HG03139 (cell line): Measurements from ENCODE around the gene PIEZO2.
"Not testable (repeated sequence)": the region's sequence is repeated elsewhere in the genome, so short reads cannot be mapped to it uniquely, and the experiment has no call there.

ENCODE experiments used
- ATAC-seq: cut with Tn5 transposase; IDR thresholded peaks from one replicate; pipeline ENCODE4 v1.9.1; 2021; ENCODE audit not compliant: unreplicated experiment

The PIEZO2 gene

DNA sequence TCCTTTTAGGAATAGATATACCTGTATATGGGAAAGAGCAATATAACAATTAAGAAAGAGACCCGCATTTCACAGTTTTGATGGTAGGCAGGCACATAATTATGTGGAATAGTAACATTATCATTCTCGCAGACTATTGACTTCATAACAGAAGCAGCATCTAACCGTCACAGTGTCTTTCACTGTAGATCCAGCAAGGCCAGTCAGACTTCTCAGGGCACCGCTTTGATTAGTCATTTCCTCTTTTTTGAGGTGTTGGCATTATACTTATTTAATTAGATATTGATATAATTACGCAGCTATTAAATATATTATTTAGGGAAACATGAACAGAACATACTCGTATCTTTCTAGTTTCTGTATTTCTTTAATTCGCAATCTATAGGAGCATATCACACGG, 447.2 kb downstream of the PIEZO2 start:
- ATAC-seq, result no peak

DNA sequence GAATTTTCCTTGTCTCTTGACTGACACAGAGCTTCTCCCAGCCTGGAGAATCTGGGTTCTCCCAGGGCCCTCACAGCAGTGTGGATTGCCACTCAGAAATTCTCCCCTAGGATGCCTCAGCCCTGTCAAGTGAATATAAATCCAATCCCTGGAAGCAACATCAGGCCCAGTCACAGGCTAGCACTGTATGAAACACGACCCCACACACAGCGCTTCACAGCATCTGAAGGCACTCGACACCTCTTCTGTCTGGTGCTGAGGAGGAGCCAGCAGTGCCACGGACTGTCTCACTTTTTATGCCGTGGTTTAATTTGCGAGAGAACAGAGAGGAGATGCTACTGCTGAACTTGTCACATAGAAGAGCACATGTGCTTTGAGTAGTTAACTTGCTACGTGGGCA, 459.0 kb downstream of the PIEZO2 start:
- no peak for ATAC-seq

DNA sequence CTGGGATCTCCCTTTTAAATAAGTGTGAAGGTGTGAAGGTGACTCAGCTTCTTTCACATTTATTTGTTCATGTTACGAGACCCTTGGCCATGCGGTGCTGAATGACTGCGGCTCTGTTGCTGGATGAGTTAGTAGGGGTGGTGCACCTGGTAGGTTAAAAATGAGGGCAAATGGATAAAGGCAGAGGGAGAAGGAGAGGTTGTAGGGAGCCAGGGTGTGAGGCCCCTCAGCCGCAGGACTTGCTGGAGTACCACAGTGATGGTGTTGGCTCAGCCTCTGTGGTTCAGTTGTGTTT, 459.4 kb downstream of the PIEZO2 start:
- ATAC-seq, result no peak

DNA sequence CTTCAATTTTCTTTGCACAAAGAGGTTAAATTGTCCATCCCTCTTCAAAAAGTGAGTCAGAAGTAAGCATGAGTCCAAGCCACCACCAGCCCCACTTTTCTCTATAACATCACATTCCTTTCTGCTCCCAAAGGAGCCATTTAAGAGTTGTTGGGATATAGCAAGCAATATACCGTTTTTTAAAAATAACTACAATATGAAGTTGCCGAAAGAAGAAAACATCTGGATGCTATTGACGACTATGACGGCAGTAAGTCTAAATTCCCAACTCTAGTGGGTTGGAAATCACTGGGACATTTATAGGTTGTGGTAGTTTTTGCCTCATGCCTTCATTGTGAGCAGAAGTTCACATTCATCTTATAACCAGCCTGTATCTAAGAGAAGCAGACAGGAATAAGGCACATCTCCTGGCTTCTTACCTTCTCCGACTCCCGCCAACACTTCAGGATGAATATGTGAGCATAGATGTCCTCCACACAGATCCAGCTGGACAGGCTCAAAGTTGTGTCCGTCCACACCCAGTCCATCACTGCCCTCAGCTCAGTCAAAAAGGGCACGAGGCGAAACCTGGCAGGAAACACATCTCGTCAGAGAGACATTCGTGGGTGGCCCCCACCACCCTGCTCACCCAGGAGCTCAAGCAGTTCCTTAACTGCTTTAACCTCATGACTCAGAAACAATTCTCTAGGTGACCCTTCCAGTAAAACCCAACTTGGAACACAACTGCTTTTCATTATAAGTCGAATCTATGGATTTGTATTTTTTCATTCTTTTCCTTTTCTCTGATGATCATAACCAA, 459.9 kb downstream of the PIEZO2 start:
- no peak for ATAC-seq

DNA sequence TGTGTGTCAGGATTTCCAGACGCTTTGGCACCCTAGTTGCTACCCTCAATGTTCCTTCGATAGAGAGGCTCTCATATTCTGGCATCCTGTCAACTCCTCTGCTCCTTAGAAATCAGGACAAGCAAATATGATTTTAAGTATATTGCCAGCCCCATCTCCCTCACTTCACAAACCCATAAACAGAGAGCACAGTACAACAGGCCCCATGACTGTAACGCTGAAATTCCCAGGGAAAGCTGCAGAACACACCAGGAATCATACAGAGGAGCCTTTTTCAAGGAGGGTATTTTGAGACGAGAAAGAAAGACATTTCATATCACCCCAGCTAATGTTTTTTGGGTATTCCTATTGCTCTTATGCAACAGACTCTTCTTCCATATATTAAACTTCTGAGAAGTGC, 460.6 kb downstream of the PIEZO2 start:
- ATAC-seq, result no peak

DNA sequence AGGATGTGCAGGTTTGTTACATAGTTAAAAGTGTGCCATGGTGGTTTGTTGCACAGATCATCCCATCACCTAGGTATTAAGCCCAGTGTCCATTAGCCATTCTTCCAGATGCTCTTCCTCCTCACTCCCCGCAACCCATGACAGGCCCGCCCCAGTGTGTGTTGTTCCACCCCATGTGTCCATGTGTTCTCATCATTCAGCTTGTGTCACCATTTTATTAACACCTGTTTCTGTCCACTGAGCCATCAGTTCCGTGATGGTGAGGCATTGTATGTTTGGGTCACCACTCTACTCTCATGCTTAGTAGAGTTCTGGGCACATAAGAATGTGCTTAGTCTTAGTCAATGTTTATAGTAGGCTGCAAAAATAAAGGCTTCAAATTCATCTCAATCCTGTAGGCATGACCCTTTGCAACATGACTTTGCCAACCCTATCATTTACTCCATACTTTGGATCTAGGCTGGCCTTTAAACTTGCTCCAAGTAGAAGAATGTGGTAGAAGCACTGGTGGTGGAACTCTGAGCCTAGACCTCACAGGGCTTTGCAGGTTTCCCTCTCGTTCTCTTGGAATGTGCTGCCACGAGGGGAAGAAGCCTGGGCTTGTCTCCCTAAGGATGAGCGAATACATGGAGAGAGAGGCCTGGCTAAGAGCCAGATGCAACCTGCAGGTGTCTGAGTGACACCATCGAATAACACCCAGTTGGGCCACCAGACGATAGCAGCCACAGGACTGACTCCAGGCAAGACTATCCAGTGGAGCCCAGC, 462.0 kb downstream of the PIEZO2 start:
- no peak for ATAC-seq

DNA sequence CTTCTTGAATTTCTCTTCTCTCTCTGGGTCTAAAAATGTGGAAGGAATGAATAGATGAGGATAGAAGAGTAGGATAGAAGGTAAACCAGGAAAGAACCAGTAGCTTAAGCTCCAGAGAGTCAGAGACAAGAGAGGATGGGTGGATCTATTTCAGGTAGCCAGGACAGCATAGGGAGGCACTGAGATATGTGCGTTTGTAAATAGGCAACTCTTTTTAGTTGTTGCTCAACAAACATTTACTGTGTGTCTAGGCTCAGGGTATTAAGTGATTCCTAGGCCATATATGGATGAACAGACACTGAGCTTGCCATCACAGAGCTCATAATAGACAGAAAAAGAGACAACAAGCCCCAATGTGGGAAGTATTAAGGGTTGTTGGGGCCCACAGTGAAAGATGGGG, 463.1 kb downstream of the PIEZO2 start:
- ATAC-seq, result no peak

DNA sequence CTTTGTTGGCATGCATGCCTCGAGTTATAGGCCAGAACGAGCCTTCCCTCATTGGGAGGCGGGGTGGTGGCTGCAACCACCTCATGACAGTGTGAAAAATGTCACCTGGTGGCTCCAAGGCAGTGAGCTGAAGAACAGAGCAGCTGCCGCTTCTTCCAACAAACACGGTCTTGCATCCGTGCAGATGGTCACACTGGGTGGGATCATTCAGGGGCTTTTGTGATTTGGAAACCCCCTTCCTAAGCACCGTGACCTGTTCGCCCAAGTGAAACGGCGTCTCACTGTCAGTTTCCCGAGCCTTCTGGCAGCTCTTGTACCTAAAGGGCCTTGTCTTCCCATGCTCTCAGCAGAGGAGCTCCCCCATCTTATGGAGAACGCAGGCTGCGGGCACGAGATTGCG, 463.9 kb downstream of the PIEZO2 start:
- ATAC-seq, result no peak

DNA sequence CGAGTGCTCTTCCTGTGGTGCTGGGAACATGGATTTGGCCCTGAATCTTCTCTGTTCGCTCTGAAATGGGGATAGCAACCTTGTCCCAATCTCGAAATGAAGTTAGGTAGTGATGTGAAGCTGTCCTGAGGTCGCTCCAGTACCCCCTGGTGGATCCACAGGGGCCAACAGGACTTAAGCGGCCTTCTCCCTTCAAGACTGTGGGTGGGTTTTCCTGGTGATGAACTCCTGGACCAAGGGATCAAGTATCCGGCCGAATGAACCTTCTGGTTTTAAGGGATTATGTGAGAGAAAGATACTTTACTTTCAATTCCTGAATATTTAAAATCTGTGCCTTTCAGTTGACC, 467.0 kb downstream of the PIEZO2 start:
- ATAC-seq, result no peak

DNA sequence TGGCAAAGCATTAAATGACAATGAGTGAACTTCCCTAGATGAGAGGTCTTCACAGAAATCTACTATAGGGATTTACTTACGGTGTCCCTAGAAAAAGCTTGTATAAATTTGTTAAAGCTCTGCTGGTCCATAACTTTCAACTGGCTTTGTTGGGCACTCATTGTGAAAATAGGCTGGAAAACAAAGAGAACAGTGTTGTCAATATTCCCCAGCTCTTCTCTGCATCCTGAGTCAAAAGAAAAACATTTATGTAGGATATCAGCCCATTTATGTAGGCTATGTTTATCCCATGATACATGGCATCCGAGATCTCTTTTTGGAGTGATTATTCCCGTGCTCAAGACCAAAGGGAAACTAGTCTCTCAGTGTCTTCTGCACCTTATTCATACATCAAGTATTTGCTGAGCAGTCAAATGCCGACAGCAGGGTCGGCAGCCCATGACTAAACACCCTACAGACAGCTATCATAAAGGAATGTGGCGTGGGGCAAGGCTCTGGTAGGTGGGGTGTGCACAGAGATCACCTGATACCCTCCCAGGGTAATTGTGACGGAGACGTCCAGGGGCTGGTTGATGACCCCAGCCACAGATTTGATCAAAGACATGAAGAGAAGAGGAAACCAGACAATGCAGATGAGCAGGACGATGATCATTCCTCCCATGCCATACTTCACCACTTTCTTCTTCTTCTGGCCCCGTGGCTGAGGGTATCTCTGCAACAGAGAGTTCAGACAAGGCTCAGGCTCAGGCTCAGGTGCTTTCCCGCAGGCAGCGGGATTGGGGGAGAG, 467.6 kb downstream of the PIEZO2 start:
- no peak for ATAC-seq

DNA sequence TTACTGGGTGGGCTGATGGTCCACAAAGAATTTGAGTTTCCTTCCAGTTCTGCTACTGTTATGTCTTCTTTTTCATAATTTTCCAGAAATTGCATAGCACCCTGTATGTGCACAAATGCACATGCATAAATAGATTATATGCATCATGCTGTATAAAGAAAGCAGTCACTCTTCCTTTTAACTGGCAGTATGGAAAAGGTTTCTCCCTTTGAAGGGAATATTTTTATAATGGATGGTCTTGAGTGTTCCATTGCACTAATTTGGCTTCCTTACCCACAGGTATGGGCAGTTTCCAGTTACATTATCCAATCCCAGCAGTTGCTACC, 469.1 kb downstream of the PIEZO2 start:
- no peak for ATAC-seq

DNA sequence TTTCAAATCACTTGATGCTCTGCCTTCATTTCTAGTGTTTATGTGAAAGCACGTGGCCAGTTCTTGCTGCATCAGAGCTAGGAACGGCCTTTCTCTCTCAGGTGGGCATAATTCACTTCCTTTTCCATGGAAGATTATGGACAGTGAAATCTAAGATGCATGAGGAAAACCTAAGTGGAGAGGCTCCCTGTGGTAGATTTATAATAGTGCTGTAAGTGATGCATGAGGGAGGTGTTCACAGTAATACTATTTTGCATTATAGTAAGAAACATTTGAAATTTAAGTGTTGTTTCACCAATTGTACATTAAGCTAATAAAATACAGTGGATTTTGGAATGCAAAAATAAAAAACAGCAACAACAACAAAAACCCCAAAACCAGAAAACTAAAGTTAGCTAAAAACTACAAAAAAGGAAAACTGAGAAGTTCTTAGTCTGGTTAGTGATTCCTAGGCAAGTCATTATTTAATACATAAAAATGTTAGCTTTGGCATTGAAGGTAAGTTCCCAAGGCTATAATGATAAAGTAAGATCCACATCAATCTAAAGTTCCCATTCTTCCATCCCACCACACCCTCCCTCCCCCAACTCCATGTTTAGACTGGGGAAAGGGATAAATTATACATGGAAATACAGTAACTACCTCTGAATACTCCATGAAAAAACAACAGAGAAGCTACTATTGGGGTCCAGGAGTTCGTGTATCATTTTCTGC, 469.7 kb downstream of the PIEZO2 start:
- no peak for ATAC-seq

DNA sequence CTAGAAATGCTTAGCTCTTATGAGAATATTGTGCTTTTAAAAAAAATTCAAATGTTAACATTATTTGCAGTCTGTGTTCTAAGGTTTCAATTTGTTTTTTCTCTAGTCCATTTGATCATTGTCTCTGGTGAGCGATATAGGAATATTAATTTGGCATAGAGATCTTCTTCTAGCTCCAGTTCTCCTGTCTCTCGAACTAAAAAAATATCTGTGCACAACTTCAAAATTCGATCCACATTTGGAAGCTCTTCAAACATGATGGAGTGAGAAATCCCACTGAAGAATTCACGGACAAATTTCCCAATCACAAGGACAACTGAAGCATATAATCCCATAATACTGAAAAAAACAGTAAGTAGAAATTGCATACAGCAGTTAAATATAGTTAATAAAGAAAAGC, 477.9 kb downstream of the PIEZO2 start:
- ATAC-seq, result no peak

DNA sequence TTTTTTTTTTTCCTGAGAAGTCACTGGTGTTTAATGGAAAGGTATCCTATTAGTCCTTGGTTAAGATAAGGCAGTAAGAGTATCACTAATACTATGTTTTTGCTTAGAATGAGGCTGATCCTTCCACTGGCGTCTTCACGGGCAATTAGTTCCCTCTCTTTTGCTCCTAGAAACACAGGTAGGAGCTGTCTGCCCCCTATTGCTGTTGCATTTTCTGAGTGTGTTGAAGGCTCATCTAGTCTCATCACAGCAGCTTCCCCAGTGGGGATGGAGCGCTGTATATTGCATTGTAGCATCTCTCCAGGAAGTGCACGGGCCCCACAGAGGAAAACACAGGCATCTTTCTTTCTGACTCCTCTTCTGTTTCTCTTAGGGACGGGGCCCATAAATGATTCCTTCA, 478.5 kb downstream of the PIEZO2 start:
- no peak for ATAC-seq

DNA sequence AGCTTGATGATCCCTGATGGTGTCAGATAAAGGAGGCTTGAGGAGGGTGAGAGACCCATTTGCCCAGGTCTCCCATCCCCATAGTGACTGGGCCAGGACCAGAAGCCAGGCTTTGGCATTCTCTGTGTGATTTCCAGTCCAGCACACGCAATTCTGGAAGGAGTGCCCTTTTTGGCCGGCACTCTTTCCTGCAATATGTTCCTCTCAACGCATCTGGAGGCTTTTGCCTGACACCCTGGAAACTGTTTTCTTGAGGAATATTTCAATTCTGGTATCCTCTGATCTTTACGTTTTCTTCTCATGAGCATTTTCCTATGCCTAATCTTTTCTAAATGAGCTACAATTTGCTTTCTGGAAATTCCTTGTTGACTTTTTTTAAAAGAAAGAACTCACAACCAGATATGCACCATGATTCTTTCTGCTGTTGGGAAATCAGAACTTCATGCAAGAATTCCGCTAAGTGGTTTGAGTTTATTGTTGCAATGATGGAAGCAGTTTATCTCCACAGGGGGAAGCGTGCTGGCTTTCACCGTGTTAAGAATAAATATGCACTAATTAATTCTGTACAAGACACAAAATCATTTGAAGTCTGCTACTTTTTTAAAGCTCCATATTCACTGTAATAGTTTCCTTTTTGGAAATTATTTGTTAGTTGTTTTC, 479.8 kb downstream of the PIEZO2 start:
- no peak for ATAC-seq

DNA sequence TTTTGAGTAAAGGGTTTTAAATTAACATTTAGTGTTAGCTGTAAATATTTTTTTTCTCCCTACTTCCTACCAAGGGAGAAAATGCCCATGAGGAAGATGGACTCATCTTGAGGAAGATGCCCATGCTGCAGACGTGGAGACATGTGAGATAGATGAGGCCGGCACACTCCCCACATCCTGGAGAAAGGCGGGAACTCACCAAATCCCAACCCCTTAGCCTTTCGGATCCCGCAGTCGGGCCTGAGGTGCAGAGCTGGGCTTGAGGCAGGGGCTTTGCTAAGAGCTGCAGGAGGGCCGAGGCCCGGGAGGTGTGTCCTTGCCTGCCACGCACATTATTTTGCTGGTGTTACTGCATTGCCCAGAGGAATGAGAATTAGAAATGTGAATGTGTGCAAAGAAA, 485.6 kb downstream of the PIEZO2 start:
- no peak for ATAC-seq

DNA sequence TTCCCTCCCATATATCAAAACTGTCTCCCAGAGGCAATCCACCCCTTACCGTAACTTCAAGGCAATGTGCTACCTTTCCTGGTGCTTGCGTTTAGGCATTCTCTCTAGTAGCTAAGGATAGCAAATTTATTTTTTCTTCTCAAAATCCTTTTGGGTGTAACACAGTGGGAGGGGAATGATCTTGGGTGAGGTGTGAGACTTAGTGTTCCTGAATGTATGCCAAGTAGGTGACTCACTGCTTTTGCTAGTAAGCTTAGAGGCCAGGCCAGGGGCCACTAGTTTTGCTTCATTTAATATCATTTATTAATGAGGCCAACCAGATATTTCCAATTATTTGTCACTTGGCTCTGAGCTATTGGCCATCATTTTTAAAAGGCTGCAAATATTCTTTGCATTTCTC, 488.1 kb downstream of the PIEZO2 start:
- ATAC-seq, result no peak

DNA sequence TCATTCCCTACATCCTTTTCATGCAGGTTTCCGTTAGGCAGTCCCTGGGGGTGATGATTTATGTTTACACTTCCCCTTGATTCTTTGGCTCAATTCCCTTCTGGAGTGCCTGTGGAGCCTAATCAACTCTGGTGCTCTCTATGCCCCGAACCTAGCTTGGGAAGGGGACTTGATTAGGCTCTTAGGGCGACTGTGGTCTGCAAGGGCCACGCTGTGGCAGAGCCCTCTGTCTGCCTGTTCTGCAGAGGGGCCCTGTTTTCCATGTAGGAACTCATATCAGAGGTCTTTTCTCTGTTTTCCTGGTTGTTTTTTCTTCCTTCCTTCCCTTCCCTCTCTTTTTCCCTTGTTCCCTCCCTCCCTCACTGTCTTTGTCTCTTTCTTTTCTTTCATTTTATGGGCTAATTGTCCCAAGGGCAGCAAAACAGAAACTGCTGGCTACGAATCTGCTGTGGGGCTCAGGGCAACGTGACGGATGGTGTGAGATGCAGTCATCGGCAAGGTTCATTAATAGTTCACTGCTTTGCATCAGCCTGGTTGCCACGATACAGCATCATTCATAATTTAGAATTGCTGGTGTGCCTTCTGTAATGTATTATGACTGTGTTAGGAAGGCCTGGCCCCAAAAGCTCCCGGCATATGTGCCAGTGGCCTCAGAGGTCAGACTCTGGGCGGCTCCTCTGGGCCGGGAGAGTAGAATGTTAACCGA, 489.0 kb downstream of the PIEZO2 start:
- ATAC-seq, result no peak

DNA sequence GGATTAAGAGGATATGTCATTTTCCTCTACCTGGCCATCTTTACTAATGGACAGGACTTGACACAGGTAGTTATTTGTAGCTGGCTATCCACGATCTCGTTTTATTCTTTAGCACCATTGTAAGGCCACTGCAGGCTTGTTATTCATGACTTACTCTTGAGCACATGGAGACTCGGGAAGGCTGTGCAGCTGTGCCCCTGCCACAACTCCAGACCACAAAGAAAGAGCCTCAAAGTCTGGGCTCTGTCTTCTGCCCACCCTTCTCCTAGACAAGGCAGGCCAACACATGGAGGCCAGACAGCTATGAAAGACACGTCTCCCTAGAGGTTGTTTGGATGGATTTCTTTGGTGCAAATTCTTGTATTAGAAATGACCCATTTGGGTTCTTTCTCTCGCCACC, 489.8 kb downstream of the PIEZO2 start:
- no peak for ATAC-seq

DNA sequence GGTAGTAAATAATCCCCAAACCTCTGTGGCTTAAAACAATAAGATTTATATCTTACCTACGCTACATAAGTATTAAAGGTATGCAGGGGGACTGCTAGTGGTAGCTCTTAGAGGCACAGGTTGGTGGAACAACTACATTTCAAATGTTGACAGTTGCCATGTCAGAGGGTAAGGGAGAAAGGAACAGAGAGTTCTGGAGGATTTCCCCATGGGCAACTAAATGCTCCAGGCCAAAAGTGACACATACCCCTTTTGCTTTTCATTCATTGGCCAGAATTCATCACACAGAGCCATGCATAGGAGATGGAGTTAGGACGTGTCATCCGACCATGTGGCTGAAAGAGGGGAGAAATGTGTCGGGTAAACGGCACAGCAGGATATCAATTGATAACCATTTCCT, 490.4 kb downstream of the PIEZO2 start:
- no peak for ATAC-seq

DNA sequence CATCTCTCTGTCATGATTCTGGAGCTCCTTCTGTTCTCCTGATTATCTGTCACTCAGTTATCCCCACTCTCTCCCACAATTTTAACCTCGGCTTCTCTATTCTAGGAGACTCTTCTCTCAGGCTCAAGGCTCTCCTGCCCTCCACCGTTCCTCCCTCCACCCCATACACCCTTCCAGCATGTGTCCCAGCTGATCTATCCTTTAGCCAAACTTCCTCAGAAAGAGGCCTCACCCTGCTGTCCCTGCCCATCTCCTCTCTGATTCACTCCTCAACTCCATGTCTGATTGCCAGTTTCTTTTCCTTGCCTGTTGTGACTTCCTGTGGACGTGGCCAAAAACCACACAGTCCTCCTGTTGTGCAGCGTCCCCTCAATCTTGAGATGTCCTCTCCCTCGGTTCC, 505.4 kb downstream of the PIEZO2 start:
- ATAC-seq, result not testable (repeated sequence)
